Right renal cortex interstitium (tissue), 3 donors: Measurements from ENCODE around the gene MYL6B. TPM values are rescaled to one million over a fixed set of nuclear protein-coding genes. Genes with fewer than 3 reads are reported as not detected.
A peak's percentile ranks its signal among the peaks of the same experiment; 100 is the strongest.
"Not testable (repeated sequence)": the region's sequence is repeated elsewhere in the genome, so short reads cannot be mapped to it uniquely, and the experiment has no call there.

ENCODE experiments used
- DNase-seq, 3 donors: peaks; one replicate each; pipeline ENCODE4 v3.0.0-alpha.2; 2013; ENCODE audit warnings: low read depth in 3 of 3, low spot score in 2 of 3
- polyA plus RNA-seq, 3 donors: library from polyadenylated mRNA; unstranded; fragments of 120-200 nt; gene quantifications; one replicate each; pipeline ENCODE4 v1.2.1, GENCODE V29; 2013; ENCODE audit not compliant: insufficient read length in 3 of 3

The MYL6B gene
- 100 to 1,000 TPM; 176 to 177 (median 176) TPM for polyA plus RNA-seq

DNA sequence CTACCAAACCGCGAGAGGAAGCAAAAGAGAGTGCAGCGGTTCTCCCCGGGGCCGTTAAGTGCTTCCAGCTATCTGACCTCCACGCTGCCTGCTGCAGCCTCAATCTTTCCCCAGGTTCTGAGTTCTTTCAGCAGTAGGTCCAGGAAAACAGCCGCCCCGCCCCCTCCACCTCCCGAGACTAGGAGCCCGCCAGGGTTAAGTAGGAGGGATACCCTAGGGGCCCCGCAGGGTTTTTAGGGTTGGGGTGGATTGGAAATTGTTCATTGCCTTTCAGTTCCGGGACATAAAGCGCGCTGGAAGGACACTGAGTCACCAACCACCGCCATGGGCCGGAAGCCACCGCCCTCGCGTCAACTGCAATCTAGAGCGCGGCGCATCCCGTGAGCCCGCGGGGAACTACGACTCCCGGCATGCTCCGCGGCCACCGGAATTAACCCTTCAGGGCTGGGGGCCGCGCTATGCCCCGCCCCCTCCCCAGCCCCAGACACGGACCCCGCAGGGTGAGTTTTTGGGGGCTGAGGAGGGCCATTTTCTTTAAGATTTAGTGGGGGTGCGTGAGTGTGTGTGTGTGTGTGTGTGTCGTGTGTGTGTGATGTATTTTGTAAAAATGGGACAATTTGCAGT lies at the start of gene MYL6B:
TSS of gene MYL6B (plus strand) at position 456 of the 624 bp plus-strand sequence. CDS start 1,332 bp downstream, outside the sequence.
- DNase-seq, result peak; percentile 77 to 87 (median 86)

DNA sequence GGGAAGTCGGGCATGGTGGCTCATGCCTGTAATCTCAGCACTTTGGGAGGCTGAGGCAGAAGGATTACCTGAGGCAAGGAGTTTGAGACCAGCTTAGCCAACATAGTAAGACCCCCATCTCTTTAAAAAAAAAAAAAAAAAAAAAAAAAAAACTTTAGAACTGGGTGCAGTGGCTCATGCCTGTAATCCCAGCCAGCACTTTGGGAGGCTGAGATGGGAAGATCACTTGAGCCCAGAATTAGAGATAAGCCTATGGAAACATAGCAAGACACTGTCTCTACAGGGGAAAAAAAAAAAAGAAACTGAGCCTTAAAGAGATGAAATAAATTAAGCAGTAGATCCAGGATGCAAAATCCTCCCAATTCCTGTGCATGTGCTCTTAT lies 49.7 kb upstream of the MYL6B start:
- no peak for DNase-seq

DNA sequence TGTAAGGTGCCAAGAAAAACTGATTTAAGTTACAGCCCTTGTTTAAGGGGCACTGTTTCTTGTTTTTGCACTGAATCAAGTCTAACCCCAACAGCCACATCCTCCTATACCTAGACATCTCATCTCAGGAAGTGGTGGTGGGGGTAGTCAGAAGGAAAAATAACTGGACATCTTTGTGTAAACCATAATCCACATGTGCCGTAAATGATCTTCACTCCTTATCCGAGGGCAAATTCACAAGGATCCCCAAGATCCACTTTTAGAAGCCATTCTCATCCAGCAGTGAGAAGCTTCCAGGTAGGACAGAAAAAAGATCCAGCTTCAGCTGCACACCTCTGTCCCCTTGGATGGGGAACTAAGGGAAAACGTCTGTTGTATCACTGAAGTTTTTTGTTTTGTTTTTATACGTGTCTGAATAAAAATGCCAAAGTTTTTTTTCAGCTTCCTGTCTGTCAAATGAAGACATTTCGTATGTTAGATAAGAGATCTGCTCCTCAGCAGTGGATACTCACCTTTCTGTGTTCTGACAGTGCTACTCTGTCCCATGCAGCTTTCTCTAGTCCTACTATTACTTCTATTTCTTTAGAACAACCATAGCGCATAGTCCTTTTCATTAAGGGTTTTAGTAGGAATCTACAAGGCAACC lies 49.2 kb upstream of the MYL6B start:
- no peak for DNase-seq

DNA sequence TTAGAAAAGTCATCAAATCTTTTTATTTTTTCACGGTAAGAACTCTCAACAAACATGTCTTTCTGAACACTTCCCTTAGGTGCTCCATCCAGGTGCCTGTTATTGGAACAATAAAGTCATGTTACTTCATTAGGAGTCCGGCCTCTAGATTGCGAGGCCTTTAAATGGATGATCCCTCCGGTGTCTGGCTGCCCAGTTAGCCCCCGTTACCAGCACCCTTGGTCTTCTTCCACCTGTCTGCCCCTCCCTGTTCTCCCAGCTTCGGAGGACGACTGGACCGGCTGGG lies 48.6 kb upstream of the MYL6B start:
- DNase-seq, result no peak

DNA sequence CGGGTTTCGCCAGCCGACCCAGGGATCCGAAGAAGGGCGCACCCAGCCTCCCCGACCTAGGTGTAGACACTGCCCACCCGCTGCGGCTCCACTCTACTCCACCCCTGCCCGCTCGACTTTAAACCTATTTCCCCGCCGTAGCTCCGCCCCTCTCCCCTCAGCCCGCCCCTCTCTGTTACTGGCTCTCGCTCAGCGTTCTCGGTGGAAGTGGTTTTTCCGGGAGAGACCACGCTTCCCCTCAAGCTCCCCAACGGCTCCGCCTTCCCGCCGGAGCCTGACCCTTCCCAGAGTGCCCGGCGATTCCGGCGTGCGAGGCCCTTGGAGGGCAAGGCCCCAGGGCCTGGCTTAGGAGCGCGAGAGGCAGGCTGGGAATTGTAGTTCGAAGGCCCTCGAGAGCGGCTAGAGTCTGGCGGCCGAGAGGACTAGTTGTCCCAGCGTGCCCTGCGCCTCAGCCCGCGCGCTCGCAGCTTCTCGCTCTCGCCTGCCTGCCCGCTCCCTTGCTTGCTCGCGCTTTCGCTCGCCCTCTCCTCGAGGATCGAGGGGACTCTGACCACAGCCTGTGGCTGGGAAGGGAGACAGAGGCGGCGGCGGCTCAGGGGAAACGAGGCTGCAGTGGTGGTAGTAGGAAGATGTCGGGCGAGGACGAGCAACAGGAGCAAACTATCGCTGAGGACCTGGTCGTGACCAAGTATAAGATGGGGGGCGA lies 48.1 kb upstream of the MYL6B start, which contains the start of gene PA2G4:
TSS of gene PA2G4 (plus strand) at position 451 of the 706 bp plus-strand sequence. CDS start at position 630, 179 bp downstream.
- DNase-seq, result peak; percentile 94 to 99 (median 97)

DNA sequence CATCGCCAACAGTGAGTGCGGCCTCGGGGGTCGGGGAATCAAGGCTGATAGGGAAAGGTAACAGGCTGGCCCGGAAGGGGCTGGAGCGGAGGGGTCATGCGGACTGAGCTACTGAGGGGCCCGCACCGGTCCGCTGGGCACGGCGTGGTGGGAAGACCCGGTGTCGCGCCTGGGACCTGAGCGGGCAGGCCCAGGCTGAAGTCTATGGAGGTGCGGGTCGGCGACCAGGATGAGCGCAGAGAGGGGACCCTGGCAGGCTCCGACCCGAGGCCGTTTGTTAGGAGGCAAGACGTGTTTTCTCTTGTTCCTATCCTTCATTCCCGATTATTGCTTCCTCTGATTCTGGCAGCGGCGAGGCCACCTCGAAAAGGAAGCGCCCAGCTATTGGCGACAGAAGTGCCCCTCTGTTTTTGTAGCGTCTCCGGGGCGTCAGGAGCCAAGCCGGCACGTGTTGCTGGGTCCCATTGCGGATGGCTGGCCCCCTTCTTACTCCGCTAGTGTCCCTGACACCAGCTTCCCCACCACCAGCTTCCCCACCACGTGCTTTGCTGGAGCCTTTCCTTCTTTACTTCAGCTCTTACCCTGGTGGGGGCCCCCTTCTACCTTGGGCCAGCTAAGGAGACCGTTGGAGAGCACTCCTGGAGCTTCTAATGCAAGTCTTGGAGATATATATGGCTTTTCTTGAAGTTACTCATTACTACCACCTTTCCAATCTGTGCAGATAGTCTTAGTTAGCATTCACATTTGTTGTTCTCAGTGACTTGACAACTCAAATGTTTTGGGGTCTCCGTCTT lies 47.4 kb upstream of the MYL6B start:
- no peak for DNase-seq

DNA sequence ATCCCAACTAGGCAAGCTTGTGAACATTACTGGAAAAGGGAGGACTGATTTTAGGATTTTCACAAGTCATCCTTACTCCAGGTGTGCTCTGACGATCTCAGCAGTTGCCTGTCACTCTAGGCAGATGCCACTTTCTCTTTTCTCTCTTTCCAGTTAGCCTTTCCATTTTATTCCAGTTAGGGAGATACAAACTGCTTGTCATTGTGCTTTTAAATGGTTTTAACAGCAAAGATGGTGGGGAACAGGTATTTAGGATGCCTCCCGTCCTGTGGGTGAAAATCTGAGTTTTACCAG lies 46.8 kb upstream of the MYL6B start:
- no peak for DNase-seq

DNA sequence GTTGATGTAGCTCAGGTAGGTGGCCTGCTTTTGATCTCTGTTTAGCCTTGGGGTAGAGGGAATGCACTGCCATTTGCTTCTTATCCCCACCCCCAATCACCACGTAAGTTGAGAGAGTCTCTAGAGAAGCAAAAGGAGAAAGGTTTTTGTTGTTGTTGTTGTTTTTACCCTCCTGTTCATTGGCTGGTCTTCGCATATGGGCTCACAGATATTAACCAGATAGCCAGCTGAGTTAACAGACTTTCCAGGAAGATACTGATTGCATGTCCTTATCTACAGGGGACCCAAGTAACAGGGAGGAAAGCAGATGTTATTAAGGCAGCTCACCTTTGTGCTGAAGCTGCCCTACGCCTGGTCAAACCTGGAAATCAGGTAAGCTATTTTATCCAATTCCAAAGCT lies 45.1 kb upstream of the MYL6B start:
- no peak for DNase-seq

DNA sequence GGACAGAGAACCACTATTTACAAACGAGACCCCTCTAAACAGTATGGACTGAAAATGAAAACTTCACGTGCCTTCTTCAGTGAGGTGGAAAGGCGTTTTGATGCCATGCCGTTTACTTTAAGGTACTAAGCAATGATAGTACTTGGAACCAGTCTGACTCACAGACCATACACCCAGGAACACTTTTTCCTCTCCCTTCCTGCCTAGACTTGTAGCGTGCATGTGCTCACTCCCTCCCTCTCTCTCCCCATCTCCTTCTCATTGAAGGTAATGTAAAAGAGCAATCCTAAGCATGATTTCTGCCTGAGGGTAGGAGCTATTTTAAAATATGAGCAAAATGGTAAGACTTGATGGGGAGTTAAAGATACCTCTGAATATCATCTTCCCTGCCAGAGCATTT lies 41.8 kb upstream of the MYL6B start:
- no peak for DNase-seq

DNA sequence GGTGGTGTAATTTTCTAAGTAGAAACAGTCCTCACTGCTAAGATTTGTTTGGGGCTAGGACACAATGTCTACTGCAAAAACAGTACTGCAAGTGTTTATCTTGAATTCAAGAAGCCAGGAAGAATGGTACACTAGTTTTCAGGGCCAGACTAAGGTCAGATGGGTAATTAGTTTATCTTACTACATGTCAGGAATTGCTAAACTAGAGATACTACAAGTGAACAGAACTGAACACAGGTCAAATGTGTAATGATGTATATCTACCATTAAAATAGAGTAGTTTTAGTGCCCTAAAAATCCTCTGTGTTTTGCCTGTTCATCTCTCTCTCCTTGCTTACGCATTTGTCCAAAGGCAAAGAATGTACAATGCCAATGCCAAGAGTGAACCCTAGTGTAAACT lies 38.3 kb upstream of the MYL6B start:
- no peak for DNase-seq

DNA sequence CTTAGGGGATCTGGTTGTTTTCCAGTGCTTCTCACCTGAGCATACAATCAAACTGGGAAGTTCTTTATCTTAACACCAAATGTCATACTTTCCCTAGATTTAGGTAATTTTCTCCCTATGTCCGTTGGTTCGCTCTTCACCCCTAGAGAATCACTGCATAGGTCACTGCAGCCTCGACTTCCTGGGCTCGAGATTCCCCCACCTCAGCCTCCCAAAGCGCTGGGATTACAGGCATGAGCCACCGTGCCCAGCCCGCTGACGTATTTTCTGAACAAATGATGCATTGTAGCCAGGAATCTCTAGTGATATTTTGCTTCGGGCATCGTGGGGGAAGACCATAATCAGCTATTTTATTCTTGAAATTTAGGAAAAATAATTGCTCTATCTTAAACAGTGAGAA lies 37.1 kb upstream of the MYL6B start:
- no peak for DNase-seq

DNA sequence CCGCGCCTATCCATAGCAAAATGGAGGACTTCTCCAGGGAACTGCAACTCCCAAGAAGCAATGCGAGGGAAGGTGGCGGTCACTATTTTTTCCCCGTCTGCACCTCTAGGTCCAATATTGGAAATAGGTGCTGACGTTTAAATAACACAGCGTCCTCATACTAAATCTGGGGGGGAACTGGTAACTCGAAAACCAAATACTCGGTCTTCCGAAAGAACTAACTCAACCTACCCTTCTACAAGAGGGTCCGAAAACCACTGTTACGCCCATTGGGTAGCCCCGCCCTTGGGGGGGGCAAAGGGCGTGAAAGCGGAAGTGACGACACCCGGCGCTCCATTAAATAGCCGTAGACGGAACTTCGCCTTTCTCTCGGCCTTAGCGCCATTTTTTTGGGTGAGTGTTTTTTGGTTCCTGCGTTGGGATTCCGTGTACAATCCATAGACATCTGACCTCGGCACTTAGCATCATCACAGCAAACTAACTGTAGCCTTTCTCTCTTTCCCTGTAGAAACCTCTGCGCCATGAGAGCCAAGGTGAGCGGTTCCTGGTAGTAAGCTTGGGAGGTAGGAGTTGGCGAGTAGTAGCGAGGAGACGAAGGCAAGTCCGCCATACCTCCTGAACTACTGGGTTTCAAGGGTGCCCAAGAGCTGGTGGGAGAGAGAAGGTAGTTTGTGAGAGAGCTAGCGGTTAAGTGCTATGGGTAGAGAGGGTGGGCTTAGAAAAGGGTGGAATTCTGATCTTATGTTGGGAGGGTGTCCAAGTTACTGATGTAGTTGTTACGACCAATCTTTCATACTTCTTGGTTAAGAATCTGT lies 35.9 kb upstream of the MYL6B start, which contains the start of gene RPL41:
TSS of gene RPL41 (plus strand) at position 367 of the 815 bp plus-strand sequence.
- DNase-seq, result peak; percentile 96 to 99 (median 97)

DNA sequence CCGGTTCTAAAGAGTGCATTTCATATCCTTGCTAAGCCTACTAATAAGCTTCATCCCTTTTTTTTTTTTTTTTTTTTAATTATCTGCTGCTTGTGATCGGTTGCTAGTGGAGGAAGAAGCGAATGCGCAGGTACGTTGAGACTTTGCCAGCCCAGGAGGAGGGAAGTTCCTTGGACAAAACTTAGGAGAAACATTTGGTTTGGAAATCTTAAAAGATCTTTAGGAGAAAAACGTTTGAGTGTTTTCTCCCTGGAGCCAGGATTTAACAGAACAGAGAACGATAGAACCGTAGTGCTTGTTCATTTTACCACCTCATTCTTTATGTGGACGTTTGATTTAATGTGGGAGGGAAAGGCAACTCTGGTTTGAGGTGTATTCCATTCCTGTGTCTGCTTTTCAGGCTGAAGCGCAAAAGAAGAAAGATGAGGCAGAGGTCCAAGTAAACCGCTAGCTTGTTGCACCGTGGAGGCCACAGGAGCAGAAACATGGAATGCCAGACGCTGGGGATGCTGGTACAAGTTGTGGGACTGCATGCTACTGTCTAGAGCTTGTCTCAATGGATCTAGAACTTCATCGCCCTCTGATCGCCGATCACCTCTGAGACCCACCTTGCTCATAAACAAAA lies 35.2 kb upstream of the MYL6B start:
- not testable (repeated sequence) for DNase-seq

DNA sequence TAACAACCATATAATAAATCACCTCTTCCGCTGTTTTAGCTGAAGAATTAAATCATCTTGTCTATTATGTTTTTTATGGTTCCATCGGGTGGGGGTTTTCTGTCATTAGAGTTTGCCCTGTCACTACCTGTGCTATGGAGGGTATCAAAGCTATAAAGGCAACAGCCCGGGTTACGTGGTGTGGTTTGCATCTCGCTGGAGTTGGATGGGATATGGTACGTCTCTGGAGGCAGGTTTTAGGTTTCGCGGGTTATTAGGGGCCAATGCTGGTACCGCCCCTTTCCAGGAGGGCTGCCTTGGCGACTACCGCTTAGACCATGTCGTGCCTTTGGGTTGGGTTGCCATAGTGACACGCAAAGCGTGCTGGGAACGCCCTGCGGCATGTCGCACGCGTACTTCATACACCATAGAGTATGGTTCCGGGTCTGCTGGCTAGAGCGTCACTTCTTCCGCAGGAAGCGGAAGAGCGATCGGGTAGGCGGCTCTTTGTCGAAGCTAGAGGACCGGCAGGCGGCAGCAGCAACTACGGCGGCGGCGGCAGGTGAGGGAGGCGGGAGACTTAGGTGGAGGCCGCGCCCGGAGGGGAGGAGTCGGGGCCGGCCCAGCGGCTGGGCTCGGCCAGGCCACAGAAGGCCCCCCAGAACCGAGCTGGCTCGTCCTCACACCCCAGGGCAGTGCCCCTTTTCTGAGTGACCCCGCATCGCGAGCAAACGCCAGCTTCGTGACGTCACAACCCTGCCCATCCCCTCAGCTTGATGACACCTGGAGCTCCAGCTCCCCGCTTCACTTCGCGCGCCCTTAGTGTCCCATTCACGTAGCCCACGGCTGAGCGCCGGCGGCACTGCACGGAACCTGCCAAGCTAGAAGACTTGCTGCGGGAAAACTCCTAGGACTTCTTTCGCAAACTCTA lies 34.4 kb upstream of the MYL6B start, which contains the start of gene ZC3H10:
TSS of gene ZC3H10 (plus strand) at position 489 of the 910 bp plus-strand sequence. CDS start 2,297 bp downstream, outside the sequence.
- DNase-seq, result peak; percentile 99

DNA sequence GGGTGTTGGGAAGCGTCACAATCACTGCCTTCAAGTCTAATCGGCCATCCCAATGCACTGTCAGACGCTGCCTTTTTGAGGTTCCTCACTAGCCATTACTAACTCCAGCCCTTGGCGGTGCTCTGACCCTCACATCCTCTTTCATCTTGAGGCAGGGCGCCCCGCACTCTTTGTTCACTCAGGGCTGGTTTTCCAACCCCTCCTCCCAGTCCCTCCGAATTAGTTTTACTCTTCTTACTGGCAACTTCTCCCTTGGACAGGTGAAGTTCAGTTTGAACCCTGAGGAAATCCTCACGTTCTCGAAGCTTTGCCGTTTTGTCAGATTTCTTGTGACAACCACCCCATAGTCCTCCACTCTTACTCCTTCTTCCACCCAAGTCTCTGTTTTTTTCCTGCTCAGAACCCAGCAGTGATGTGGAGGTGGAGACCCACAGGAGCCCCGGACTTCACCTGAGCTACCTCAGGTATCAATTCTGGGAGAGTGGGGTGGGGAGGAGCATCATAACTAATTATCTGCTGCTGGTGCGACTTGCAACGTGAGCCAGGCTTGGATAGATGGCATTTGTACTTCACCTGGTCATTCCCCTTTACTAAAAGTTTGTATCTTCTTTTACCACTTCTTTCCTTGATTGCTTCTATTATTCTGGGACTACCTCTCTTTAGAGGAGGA lies 33.6 kb upstream of the MYL6B start:
- no peak for DNase-seq

DNA sequence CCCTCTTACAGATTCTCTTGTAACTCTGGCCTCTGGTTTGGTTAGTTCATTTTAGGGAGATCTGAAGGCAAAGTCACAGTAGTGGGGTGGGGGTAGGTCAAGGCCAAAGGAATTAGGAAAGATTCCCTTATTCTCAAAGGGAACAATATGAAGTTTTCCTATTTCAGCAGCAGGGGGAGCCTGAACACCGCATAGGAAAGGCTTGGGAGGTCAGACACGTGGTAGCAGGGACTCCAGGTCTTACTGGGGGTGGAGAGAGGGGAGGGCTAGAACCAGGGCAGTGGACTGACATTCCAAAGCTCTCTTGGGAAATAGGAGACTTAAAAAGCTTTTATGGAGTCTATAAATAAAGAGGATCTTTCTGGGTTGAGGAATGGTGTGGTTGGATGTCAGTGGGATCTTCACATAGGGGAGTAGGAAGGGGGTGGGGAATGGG lies 33.0 kb upstream of the MYL6B start:
- no peak for DNase-seq

DNA sequence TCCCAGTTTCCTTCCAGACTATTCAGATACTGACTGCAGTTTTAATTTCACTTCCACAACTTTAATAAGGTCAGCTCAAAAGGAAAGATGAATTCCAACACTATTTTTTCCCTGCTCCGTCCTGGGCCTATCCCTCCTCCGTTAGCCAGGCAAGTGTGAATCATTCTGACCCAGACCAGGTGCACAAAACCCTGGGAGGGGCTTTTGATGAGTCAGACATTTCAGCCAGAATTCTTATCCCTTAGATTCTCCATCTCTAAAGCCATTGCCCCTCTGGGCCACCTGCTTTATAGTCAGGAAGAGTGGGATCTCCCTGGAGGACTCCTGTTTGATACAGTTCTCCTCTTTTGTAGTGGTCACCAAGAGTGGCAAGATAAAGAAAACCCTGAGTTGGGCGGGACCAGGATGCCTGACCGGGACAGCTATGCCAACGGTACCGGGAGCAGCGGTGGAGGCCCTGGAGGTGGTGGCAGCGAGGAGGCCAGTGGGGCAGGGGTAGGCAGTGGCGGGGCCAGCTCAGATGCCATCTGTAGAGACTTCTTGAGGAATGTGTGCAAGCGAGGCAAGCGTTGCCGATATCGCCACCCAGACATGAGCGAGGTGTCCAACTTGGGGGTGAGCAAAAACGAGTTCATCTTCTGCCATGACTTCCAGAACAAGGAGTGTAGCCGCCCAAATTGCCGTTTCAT lies 32.1 kb upstream of the MYL6B start:
- no peak for DNase-seq
